ACC112 (cell line): ENCODE measurements around the gene PHYHIPL.

ENCODE experiments used
- H2AFZ ChIP-seq: fragments of 200-600 bp; sonication (generic); one replicate; pipeline ENCODE4 v1.6.0; 2017; ENCODE audit warnings: antibody characterized with exemption, low read length; ENCODE audit not compliant: unreplicated experiment
- H3K27ac ChIP-seq: fragments of 200-600 bp; sonication (generic); 2 replicates; pipeline ENCODE4 v1.5.1; 2014; ENCODE audit warnings: low read depth, mild to moderate bottlenecking, antibody characterized with exemption, low read length, moderate library complexity
- H3K27me3 ChIP-seq: fragments of 200-600 bp; sonication (generic); 2 replicates; pipeline ENCODE4 v1.6.1; 2014; ENCODE audit warnings: mild to moderate bottlenecking, antibody characterized with exemption, low read length, moderate library complexity, mixed read lengths; ENCODE audit not compliant: insufficient read depth
- H3K36me3 ChIP-seq: fragments of 200-600 bp; sonication (generic); 2 replicates; pipeline ENCODE4 v1.6.1; 2016; ENCODE audit warnings: mild to moderate bottlenecking, antibody characterized with exemption, low read length, moderate library complexity, mixed read lengths; ENCODE audit not compliant: insufficient read depth
- H3K4me1 ChIP-seq: fragments of 200-600 bp; sonication (generic); one replicate; pipeline ENCODE4 v1.6.1; 2016; ENCODE audit warnings: low read length, mixed read lengths; ENCODE audit not compliant: insufficient read depth, unreplicated experiment, control insufficient read depth
- H3K4me3 ChIP-seq: fragments of 200-600 bp; sonication (generic); 2 replicates; pipeline ENCODE4 v1.5.1; 2014; ENCODE audit warnings: mild to moderate bottlenecking, low read depth, low read length
- H3K79me2 ChIP-seq: fragments of 200-600 bp; sonication (generic); one replicate; pipeline ENCODE4 v1.6.0; 2016; ENCODE audit warnings: low read length; ENCODE audit not compliant: control insufficient read depth, unreplicated experiment, insufficient read depth

The PHYHIPL gene

DNA sequence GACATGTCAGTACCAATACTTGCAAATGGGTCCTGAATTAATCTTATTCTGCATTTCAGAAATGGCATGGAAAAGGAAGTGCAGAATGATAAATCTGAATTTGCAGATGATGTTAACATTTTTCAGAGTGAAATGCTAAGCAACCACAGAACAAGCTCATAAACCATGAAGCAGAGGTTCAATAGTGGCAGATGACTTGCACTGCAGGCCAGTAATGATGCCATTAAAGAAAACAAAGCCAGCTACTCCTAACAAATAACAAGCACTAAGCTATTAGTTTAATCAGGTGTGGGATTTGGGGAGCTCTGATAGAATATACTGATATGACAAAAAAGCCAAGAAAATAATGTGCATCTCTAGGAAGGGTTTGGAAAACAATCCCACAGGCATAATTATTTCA, 100.5 kb downstream of the PHYHIPL start:
- H3K36me3 ChIP-seq, result no peaks in the 10 kb centered on the region
- H3K27me3 ChIP-seq, result peaks cover 33% of the 10 kb centered on the region
- no peak overlapping the region for H2AFZ ChIP-seq
- no peaks in the 10 kb centered on the region for H3K4me1 ChIP-seq
- H3K4me3 ChIP-seq, result no peak overlapping the region
- H3K79me2 ChIP-seq, result no peaks in the 10 kb centered on the region
- no peak overlapping the region for H3K27ac ChIP-seq

DNA sequence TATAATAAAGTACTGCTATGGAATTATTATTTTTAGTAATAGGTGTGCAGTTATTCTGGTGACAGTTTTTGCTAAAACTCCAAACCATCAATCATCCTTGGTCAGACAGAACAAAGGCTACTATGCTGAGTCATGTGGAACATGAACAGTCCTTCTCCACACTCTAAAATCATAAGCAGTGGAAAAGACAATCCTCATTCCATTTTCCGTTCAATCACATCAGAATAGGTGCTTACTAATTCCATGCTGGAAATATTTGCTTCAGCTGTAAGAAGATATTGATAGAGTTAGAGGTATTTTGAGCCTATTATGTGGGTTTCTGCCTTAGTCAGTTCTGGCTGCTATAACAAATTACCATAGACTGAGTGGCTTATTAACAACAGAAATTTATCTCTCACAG, 103.0 kb downstream of the PHYHIPL start:
- Histone ChIP-seq H3K27me3 (peaks cover 35% of the 10 kb centered on the region), H3K4me3 (no peak overlapping the region)

GRCh38 chr10:59279991-59280505, 103.6 kb downstream of the PHYHIPL start:
- Histone ChIP-seq H3K4me1 (no peaks in the 10 kb centered on the region), H3K27ac (no peak overlapping the region), H3K79me2 (no peaks in the 10 kb centered on the region), H3K27me3 (peaks cover 35% of the 10 kb centered on the region), H3K4me3 (no peak overlapping the region), H3K36me3 (no peaks in the 10 kb centered on the region), H2AFZ (no peak overlapping the region)

More for the DNA sequence above, 103.0 kb downstream of the PHYHIPL start:
- no peak overlapping the region for H3K27ac ChIP-seq
- no peaks in the 10 kb centered on the region for H3K79me2 ChIP-seq
- no peak overlapping the region for H2AFZ ChIP-seq
- no peaks in the 10 kb centered on the region for H3K36me3 ChIP-seq
- no peaks in the 10 kb centered on the region for H3K4me1 ChIP-seq

- Histone ChIP-seq H3K4me3 (no peak overlapping the region), H3K36me3 (no peaks in the 10 kb centered on the region)
Measured at GRCh38 chr10:59281861-59282260, 105.4 kb downstream of the PHYHIPL start.

DNA sequence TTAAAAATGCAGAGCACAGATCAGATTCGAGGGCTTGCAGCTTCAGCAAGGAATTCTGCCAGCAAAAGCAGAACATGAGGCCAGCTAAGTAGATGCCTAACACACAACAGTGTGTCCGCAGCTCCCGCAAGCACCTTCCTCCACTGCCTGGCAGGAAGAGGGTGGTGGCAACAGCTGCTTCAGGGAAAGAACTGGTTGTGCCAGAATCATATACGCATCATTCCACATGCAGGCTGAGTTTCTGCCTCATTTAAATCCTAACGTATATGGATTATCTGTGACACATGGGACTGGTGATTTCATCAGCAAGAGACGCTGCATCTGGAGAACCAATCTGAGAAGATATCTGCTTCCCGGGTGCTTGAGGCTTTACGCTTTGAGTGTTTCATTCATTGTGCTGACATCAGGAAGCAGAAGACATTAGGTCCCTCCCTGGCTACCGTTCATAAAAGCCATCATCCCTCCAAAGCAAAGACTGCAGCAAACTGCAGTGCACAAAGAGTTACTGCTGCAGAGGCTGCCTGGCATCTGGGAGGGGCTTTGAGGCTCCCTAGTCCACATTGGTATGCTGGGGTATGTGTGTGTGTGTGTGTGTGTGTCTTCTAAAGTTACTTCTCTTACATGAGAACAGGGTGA, 107.1 kb downstream of the PHYHIPL start:
- H3K27me3 ChIP-seq, result peaks cover 37% of the 10 kb centered on the region
- H3K79me2 ChIP-seq, result no peaks in the 10 kb centered on the region
- H3K27ac ChIP-seq, result no peak overlapping the region
- H3K4me1 ChIP-seq, result no peaks in the 10 kb centered on the region
- H3K4me3 ChIP-seq, result no peak overlapping the region
- H3K36me3 ChIP-seq, result no peaks in the 10 kb centered on the region
- H2AFZ ChIP-seq, result no peak overlapping the region

More at GRCh38 chr10:59281861-59282260, 105.4 kb downstream of the PHYHIPL start:
- H3K4me1 ChIP-seq, result no peaks in the 10 kb centered on the region
- no peaks in the 10 kb centered on the region for H3K79me2 ChIP-seq
- no peak overlapping the region for H2AFZ ChIP-seq
- no peak overlapping the region for H3K27ac ChIP-seq
- H3K27me3 ChIP-seq, result peaks cover 37% of the 10 kb centered on the region

DNA sequence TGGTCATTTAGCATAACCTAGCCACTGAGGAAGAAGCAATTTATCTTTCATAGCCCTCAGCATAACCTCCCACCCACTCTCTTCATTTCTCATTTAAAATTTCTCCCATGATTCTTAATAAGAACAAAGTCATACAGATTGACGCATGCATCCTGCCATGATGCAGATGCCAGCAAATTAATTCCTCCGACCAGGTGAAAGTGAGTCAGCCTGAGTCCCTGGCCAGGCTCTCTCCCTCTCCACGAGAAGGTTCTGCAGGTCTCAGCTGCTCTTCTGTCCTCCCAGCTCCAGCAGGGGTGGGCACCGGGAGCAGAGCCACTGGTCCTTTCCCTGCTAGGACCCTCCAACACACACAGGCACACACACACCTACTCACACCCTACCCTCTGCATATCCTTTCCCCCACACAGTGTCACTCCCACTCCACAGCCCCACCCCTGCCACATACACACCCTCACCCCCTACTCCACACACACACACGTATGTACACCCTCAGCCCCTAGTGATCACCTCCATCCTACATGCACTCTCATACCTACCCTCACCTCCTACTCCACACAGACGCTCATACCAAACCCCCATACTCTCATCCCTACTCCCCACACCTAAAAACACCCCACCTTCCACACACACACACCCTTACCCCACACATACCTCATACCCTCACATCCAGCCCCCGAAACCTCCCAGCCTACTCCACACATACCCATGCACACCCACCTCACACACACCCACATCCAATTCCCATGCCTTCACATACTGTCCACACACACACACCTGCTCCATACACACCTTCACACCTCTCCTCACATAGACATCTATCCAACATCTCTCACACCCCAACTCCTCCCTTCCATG, 107.9 kb downstream of the PHYHIPL start:
- Histone ChIP-seq H3K79me2 (no peaks in the 10 kb centered on the region), H3K4me1 (no peaks in the 10 kb centered on the region), H3K27ac (no peak overlapping the region), H3K27me3 (peaks cover 37% of the 10 kb centered on the region), H3K4me3 (no peak overlapping the region), H3K36me3 (no peaks in the 10 kb centered on the region), H2AFZ (no peak overlapping the region)

DNA sequence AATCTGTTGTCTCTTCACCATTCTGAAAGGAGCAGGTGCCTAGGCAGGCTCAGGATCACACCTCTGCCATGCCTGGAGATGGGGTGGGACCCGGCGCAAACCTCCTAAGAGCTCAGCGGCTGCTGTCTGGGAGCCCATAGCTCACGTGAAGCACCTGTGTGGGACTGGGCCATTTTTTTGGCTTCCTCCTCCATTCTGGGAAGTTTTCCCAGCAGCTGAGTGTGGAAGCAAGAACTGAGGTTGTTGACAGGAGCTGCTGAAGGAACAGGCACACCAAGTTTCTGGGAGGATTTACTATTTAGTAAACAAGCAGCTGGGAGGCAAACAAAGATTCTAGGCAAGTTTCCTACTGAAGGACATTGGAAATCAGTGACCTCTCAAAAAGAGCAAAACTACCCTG, 108.6 kb downstream of the PHYHIPL start:
- Histone ChIP-seq H3K36me3 (no peaks in the 10 kb centered on the region), H3K27ac (no peak overlapping the region), H2AFZ (no peak overlapping the region), H3K4me1 (no peaks in the 10 kb centered on the region), H3K79me2 (no peaks in the 10 kb centered on the region), H3K4me3 (no peak overlapping the region), H3K27me3 (peaks cover 35% of the 10 kb centered on the region)

GRCh38 chr10:59285848-59286247, 109.4 kb downstream of the PHYHIPL start:
- no peaks in the 10 kb centered on the region for H3K36me3 ChIP-seq
- H3K4me1 ChIP-seq, result no peaks in the 10 kb centered on the region
- H3K4me3 ChIP-seq, result no peak overlapping the region
- H2AFZ ChIP-seq, result no peak overlapping the region
- peaks cover 29% of the 10 kb centered on the region; the same call in 1 of the 2 replicates for H3K27me3 ChIP-seq
- no peaks in the 10 kb centered on the region for H3K79me2 ChIP-seq
- no peak overlapping the region for H3K27ac ChIP-seq

- no peaks in the 10 kb centered on the region for H3K79me2 ChIP-seq
- no peaks in the 10 kb centered on the region for H3K36me3 ChIP-seq
- no peak overlapping the region for H3K4me3 ChIP-seq
- peaks cover 20% of the 10 kb centered on the region; the same call in 1 of the 2 replicates for H3K27me3 ChIP-seq
- H3K4me1 ChIP-seq, result no peaks in the 10 kb centered on the region
- H3K27ac ChIP-seq, result no peak overlapping the region
- H2AFZ ChIP-seq, result no peak overlapping the region
Measured at GRCh38 chr10:59287587-59288255, 111.3 kb downstream of the PHYHIPL start.

GRCh38 chr10:59289853-59290252, 113.4 kb downstream of the PHYHIPL start:
- Histone ChIP-seq H3K79me2 (no peaks in the 10 kb centered on the region), H3K36me3 (no peaks in the 10 kb centered on the region), H3K4me1 (no peaks in the 10 kb centered on the region), H3K4me3 (no peak overlapping the region), H2AFZ (no peak overlapping the region), H3K27ac (no peak overlapping the region), H3K27me3 (peaks cover 24% of the 10 kb centered on the region)
